Measurements from ENCODE around the gene RPE65.

GRCh38 chr1:68438310-68438709 lies 11.4 kb downstream of the RPE65 start:
- TF ChIP-seq NR1H2 (CRISPR knock-in tag; IDR thresholded peaks at IDR 0.05) (no peak), CTCF (IDR thresholded peaks at IDR 0.05) (no peak), IRF2 (CRISPR knock-in tag; IDR thresholded peaks at IDR 0.05; ENCODE audit: borderline replicate concordance, low read depth) (no peak), ATF6 (CRISPR knock-in tag; IDR thresholded peaks at IDR 0.05) (no peak), ZBTB43 (CRISPR knock-in tag; IDR thresholded peaks at IDR 0.05) (no peak), TEAD4 (CRISPR knock-in tag; IDR thresholded peaks at IDR 0.05) (no peak), MYBL2 (CRISPR knock-in tag; IDR thresholded peaks at IDR 0.05) (no peak), MAX (CRISPR knock-in tag; IDR thresholded peaks at IDR 0.05) (no peak), FOXP4 (CRISPR knock-in tag; IDR thresholded peaks at IDR 0.05) (no peak), TP53 (CRISPR knock-in tag; IDR thresholded peaks at IDR 0.05) (no peak), ZNF138 (CRISPR knock-in tag; conservative IDR thresholded peaks at IDR 0.05) (no peak), ZNF425 (CRISPR knock-in tag; conservative IDR thresholded peaks at IDR 0.05) (no peak), SP1 (CRISPR knock-in tag; conservative IDR thresholded peaks at IDR 0.05) (no peak)

All from WTC11 (cell line).